Panc1 (cell line): ENCODE results near the gene PAPSS2.

Experiments used
- CTCF ChIP-seq: fragments of 450-650 bp; IDR thresholded peaks from 2 replicates; pipeline ENCODE4 v1.5.1; 2017; ENCODE audit warnings: mild to moderate bottlenecking
- POLR2AphosphoS5 ChIP-seq: IDR thresholded peaks from 2 replicates; pipeline ENCODE4 v1.6.1; 2012; ENCODE audit warnings: mild to moderate bottlenecking, low read depth, low read length, moderate library complexity
- TCF7L2 ChIP-seq: IDR thresholded peaks from 2 replicates; pipeline ENCODE4 v1.6.1; 2011; ENCODE audit warnings: mild to moderate bottlenecking, low read depth, low read length, inconsistent platforms
- TF ChIP-seq, protein P1 (sequence below), 2 experiments: IDR thresholded peaks; 2 replicates each; pipeline ENCODE4 v1.6.1; 2011 to 2012; ENCODE audit warnings: low read depth in 2 of 2, control low read depth in 1 of 2, low read length in 1 of 2, mild to moderate bottlenecking in 1 of 2, moderate library complexity in 1 of 2; ENCODE audit not compliant: insufficient read depth in 1 of 2

GRCh38 chr10:87692956-87693484 is 33.3 kb downstream of the PAPSS2 start:
- no peak for TF ChIP-seq CTCF
- TF ChIP-seq, protein P1, sequence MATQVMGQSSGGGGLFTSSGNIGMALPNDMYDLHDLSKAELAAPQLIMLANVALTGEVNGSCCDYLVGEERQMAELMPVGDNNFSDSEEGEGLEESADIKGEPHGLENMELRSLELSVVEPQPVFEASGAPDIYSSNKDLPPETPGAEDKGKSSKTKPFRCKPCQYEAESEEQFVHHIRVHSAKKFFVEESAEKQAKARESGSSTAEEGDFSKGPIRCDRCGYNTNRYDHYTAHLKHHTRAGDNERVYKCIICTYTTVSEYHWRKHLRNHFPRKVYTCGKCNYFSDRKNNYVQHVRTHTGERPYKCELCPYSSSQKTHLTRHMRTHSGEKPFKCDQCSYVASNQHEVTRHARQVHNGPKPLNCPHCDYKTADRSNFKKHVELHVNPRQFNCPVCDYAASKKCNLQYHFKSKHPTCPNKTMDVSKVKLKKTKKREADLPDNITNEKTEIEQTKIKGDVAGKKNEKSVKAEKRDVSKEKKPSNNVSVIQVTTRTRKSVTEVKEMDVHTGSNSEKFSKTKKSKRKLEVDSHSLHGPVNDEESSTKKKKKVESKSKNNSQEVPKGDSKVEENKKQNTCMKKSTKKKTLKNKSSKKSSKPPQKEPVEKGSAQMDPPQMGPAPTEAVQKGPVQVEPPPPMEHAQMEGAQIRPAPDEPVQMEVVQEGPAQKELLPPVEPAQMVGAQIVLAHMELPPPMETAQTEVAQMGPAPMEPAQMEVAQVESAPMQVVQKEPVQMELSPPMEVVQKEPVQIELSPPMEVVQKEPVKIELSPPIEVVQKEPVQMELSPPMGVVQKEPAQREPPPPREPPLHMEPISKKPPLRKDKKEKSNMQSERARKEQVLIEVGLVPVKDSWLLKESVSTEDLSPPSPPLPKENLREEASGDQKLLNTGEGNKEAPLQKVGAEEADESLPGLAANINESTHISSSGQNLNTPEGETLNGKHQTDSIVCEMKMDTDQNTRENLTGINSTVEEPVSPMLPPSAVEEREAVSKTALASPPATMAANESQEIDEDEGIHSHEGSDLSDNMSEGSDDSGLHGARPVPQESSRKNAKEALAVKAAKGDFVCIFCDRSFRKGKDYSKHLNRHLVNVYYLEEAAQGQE (IDR thresholded peaks at IDR 0.05; ENCODE audit: insufficient read depth in 1 of 2, low read depth in 2 of 2, low read length in 1 of 2): no peak
- TF ChIP-seq TCF7L2: no peak
- TF ChIP-seq POLR2AphosphoS5: no peak
